HT1080 (cell line): ENCODE measurements around the gene PDZD2. TPM values are rescaled to one million over a fixed set of nuclear protein-coding genes. Genes with fewer than 3 reads are reported as not detected.
A peak's percentile ranks its signal among the peaks of the same experiment; 100 is the strongest.
"Not testable (repeated sequence)": the region's sequence is repeated elsewhere in the genome, so short reads cannot be mapped to it uniquely, and the experiment has no call there.

Experiments used
- DNase-seq: peaks from one replicate; pipeline ENCODE4 v3.0.0-alpha.2; 2015; ENCODE audit warnings: low read depth
- total RNA-seq: library from RNA; depleted of rRNA; stranded (reverse); fragments of >200 nt; shearing (Covaris generic); gene quantifications from 2 replicates; pipeline ENCODE4 v1.2.3, GENCODE V29; 2014

Gene PDZD2
- total RNA-seq, 1 experiment from 2014 or later, result 1.1 TPM

- no peak for DNase-seq
Observed at GRCh38 chr5:31767335-31768031, 128.6 kb downstream of the PDZD2 start.

DNA sequence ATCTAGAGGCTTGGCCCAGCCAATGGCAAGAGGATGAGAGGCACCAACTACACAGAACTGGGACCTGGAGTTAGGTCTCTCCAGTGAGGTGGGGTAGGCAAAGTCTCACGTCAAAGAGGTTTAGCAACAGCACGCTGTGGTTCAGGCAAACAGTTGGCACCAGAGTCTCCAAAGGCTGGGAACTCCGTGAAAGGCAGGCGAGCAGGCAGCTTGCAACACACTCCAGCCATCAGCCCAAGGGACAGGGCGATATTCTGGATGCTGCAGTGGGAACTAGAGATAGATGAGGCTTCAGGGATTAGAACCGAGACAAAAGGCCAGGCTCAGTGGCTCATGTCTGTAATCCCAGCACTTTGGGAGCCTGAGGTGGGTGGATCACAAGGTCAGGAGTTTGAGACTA, 129.1 kb downstream of the PDZD2 start:
- DNase-seq, result no peak

DNA sequence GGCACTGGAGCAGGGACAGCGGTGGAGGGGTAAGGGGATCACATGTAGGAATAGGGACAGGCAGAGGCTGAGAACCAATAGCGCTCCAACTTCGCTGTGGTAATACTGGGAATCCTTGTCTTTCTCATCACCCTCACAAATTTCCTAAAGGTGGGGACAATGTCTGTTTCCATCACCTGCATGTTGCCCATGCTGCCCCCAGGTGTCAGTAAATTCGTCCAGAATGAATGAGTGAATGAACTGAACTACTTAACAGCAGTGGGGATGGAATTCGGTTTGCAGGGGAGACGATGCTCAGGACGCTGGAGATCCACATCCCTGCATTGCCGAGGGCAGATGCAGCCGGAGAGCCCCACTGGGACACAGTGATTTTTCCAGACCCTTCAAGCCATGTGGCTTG, 129.9 kb downstream of the PDZD2 start:
- no peak for DNase-seq

DNA sequence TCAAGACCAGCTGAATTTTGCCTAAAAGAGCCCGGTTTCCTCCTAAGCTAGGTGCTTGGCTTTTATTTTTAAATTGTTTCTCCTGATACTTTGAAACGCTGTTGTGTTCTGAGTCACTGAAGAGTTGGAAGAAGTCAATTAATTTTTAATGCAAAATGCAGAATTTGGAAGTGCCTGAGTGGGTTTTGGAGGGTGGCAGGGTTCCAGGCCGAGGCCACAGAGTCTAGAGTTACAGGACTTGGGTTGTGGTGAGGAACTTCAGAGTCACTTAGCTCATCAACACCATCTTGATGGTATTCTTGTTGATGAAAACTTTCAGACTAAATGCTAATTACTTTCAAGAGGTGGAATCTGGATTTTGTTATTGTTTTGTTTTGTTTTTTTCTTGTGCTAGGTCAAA, 130.6 kb downstream of the PDZD2 start:
- DNase-seq, result no peak

DNA sequence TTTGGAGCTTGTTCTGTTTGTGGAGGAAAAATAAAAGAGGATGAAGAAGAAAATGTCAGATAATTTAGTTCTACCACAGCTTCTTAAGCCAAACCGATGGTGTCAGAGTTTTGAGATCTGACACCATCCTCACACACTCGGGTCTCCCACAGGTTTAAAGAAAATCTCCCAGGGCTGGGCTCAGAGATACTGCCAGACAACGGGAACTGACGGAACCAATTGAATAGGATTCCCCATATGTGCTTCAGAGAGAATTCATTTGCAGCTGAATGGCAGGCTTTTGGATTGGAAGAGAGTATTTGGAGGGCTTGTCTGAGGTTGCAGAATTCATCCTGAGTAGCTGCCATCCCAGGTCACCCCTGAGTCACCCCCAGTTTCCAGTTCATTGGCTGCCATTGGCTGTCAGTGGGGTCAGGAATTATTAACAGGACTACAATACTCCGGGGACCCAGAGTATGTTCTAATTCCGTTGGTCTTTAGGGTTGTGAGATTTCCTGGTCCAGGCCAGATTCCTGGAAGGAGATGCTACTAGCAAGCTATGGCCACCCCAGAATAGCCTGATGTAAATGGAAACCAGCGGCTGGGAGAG, 131.3 kb downstream of the PDZD2 start:
- no peak for DNase-seq

DNA sequence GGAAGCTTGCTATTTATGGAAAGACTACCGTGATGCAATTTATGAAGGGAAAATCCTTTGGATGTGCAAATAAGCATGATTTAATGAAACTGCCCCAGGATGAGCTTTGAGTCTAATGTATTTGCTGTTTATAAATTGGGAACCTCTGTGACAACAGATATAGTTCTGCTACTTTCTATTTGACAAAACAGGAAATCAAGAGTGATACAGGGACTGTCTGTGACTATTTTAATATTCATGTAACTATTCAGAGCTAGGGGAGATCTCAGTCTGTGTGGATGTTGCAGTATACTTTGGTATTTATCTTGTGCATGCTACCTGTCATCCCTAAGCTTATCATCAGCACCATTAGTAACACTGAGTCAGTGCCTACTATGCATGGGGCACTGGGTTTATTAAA, 132.1 kb downstream of the PDZD2 start:
- no peak for DNase-seq

DNA sequence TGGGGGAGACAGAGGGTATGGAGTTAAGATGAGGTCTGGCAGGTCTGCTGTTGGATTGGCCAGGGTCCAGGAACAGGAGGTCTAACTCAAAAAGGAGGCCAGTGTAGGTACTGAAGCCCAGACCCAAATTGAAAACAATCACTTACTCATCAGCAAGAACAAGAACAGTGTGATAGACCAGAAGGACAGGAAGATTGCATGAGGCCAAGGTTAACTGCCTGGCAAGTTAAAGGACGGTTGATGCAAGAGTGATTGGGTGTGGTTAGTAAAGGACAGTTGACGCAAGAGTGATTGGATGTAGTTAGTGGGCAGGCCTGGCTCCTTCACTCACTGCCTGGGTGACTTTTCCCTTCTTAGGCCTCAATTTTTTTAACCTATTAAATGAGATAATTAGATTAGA, 132.6 kb downstream of the PDZD2 start:
- no peak for DNase-seq

DNA sequence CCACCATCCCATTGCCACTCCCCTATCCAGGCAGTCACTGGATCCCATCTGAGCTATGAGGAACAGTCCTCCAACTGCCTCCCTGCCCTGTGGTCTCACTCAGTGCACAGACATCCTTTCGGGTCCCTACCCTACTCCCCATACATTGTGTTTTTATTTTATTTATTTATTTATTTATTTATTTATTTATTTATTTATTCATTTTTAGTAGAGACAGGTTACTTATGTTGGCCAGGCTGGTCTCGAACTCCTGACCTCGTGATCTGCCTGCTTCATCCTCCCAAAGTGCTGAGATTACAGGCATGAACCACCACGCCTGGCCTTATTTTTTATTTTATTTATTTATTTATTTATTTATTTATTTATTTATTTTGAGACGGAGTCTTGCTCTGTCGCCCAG, 137.4 kb downstream of the PDZD2 start:
- DNase-seq, result not testable (repeated sequence)

DNA sequence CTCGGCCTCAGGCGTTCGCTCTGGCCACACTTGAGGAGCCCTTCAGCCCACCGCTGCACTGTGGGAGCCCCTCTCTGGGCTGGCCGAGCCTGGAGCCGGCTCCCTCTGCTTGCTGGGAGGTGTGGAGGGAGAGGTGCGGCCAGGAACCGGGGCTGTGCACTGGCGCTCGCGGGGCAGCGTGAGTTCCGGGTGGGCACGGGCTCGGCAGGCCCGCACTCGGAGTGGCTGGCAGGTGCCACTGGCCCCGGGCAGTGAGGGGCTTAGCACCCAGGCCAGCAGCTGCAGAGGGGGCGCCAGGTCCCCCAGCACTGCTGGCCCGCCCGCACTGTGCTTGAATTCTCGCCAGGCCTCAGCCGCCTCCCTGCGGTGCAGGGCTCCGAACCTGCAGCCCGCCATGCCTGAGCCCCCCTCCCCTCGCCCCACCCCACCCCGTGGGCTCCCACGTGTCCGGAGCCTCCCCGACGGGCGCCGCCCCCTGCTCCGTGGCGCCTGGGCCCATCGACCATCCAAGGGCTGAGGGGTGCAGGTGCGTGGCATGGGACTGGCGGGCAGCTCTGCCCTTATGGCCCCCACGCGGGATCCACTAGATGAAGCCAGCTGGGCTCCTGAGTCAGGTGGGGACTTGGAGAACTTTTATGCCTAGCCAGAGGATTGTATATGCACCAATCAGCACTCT, 138.2 kb downstream of the PDZD2 start:
- DNase-seq, result no peak

- no peak for DNase-seq
Observed at GRCh38 chr5:31781772-31782171, 142.8 kb downstream of the PDZD2 start.

DNA sequence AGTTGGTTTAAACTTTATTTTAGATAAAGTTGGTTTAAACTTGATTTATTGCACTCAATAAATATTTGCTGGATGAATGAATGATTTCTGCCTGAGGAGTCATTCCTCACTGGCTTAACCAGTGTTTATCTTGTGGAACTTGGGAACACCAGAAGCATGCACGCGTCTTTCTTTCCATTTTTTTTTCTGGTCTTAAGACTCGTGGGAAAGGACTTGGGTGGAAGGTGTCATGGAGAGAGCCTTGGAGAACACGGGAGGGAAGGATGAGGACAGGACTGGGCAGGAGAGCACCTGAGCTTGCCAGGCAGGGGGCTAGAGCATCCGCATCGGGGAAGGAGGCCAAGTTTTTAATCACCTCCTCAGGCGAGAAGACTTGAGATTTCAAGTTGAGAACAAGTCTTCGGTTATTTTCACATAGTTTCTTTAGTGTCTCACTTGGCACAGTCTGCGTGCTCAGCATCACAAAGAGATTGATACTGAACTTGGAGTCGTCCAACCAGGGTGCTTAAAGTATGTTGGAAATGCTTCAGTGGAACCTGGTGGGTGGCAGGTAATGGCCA, 144.2 kb downstream of the PDZD2 start:
- DNase-seq, result no peak

GRCh38 chr5:31783731-31784130, 144.8 kb downstream of the PDZD2 start:
- no peak for DNase-seq

- DNase-seq, result no peak
Observed at GRCh38 chr5:31786090-31786631, 147.2 kb downstream of the PDZD2 start.

DNA sequence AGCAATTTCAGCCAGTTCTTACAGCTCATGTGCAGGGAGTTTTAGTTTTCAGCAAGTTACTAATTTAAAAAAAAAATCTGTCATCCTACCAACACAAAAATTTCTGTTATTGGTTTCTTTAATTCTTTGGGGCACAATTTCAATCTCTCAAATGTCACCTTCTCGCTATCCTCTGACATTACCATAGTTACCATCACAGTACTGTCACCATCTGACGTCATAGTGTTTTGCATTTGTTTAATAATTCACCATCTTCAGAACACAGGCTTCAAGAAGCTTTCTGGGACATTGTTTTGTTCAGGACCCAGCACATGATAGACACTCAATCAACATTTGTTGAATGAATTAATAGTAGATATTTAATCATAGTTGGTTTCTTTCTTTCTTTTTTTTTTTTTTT, 155.1 kb downstream of the PDZD2 start:
- no peak for DNase-seq

- no peak for DNase-seq
Observed at GRCh38 chr5:31798168-31798567, 159.2 kb downstream of the PDZD2 start.

DNA sequence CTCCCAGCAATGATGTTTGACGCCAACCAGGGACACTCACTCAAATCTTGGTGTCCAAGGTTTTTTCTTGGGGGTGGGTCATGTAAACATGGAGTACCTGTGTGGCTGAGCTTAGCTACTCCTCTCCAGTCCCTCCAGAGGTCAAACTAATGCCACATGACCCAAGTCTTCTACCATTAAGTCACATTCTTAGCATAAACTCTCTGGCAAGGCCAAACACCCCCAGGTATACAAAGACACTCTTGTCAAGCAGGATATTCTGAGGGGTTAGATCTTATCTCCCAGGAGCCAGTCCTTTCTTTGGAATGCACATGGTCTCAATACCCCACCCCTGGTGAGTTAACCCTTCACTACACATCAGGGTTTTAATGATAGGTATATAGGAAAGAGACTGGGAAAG, 161.4 kb downstream of the PDZD2 start:
- no peak for DNase-seq

DNA sequence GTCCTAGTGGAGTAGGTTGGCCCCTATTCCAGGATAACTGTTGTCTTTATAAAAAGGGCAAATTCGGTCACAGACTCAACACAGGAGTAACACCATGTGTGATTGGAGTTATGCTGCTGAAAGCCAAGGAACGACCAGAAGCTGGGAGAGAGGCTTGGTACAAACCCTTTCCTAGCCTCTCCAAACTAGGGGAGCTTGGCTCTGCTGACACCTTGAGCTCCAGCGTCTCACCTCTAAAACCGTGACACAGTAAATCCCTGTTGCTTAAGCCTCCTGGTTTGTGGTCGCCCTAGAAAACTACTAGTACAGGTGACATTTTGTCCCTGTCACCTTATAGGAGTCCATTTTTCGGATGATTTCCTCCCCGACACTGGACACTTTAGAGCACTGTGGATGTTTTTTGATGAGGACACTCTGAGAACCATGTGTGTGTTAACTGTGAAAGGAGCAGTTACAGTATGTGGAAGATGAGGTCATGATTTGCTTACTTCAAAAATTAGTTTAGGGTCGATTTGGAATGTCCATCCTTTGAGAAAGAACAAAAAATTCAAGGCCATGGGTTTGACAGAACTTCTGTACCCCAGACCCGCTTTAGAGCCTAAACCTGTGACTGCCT, 167.0 kb downstream of the PDZD2 start:
- DNase-seq, result no peak

- DNase-seq, result no peak
Observed at GRCh38 chr5:31806561-31806960, 167.6 kb downstream of the PDZD2 start.

DNA sequence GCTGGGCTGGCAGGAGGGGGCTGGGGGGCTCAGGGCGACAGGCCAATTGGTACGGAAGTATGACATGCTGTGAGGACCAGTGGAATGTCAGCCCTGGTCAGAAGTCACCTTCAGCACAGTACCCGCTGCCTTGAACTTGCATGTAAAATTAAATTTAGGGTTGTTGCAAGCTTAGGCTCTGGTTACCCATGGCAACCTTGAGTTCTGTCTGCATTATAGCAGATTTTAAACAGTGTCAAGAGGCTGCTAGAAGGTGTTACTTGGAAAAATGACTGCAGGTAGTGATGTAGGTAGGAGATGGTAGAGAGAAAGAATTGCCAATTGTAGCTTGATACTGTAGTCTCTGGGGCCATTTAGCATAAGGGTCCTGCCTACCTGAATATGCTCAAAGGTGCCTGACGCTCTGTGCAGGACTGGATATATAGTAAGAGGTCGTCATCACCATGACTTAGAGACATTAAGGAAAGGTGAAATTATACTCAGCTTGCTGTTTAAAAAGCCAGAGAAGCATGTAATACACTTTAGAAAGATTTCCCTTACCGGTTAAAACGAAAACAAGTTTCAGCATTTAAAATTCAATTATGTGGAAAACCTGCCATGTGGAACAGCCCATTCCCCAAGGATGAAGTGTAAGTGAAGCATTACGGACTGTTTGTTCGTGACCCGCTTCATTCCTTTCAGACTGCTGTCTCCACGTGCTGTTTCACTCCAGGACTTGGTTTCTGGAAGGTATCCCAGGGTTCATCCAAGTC, 169.0 kb downstream of the PDZD2 start:
- no peak for DNase-seq

GRCh38 chr5:31809050-31809870, 170.3 kb downstream of the PDZD2 start:
- DNase-seq, result peak; percentile 70
